Left lung (tissue), 10 donors: ENCODE data around the gene MYRFL. TPM values are rescaled to one million over a fixed set of nuclear protein-coding genes. Genes with fewer than 3 reads are reported as not detected.
"Not testable (repeated sequence)": the region's sequence is repeated elsewhere in the genome, so short reads cannot be mapped to it uniquely, and the experiment has no call there.

Experiments
- ATAC-seq: fragments of 200-7000 bp; cut with Tn5 transposase; one replicate; pipeline ENCODE4 v1.9.1; 2020; ENCODE audit warnings: moderate library complexity
- DNase-seq, 4 donors: peaks; one replicate each; pipeline ENCODE4 v3.0.0-alpha.2; 2013 to 2020
- H3K27ac ChIP-seq, 2 donors: fragments of 200-600 bp; sonication (generic) in 1 of 2; one replicate each; pipeline versions ENCODE4 v1.5.0 to v1.8.0; 2020 to 2021
- H3K27me3 ChIP-seq, 2 donors: fragments of 200-600 bp; sonication (generic) in 1 of 2; one replicate each; pipeline versions ENCODE4 v1.5.0 to v1.8.0; 2020 to 2021
- H3K36me3 ChIP-seq, 2 donors: fragments of 200-600 bp; sonication (generic) in 1 of 2; one replicate each; pipeline versions ENCODE4 v1.5.0 to v1.8.0; 2020 to 2021
- H3K4me1 ChIP-seq, 2 donors: fragments of 200-600 bp; one replicate each; pipeline ENCODE4 v1.8.0; 2021
- H3K4me3 ChIP-seq, 2 donors: fragments of 200-600 bp; sonication (generic) in 1 of 2; one replicate each; pipeline versions ENCODE4 v1.5.0 to v1.8.0; 2020 to 2021; ENCODE audit warnings: mild to moderate bottlenecking in 1 of 2
- H3K9me3 ChIP-seq, 2 donors: fragments of 200-600 bp; sonication (generic) in 1 of 2; one replicate each; pipeline versions ENCODE4 v1.5.0 to v1.8.0; 2020 to 2021
- intact Hi-C, 2 donors: fragments of 100-400 bp; cut with DNase I; formaldehyde crosslinking; loops; one replicate each; pipeline versions ENCODE4 v1.11.2 to v1.14.2; 2022
- polyA plus RNA-seq, 6 donors: library from polyadenylated mRNA; unstranded; fragments of 120-200 nt; gene quantifications; one replicate each; pipeline ENCODE4 v1.2.1, GENCODE V29; 2013; ENCODE audit not compliant: insufficient read length in 6 of 6
- total RNA-seq, 2 donors: library from RNA; stranded (reverse); fragmentation: NEBNext Ultra II Directional; extraction: Animal tissue kit (Norgen Biotek cat#: 25700); gene quantifications; one replicate each; pipeline ENCODE4 v1.2.1, GENCODE V29; 2021
- TF ChIP-seq, protein P1 (sequence below), 2 donors: fragments of 200-600 bp; sonication (generic) in 1 of 2; IDR thresholded peaks; one replicate each; pipeline versions ENCODE4 v1.5.0 to v1.8.0; 2021; ENCODE audit warnings: antibody characterized with exemption in 2 of 2
- donor health status: DM: no; HTN: yes; CAD: no.
- donor health status: DM: no; HTN: no; CAD: no.

MYRFL gene
- total and polyA plus RNA-seq, 8 donors = 0.17 to 2.5 (median 0.77) TPM

- DNase-seq (no peak), ATAC-seq (no peak)
- Histone ChIP-seq H3K36me3 (no peaks in the 10 kb centered on the region), H3K27ac (no peak overlapping the region), H3K27me3 (no peaks in the 10 kb centered on the region), H3K4me1 (no peaks in the 10 kb centered on the region), H3K9me3 (no peaks in the 10 kb centered on the region), H3K4me3 (no peak overlapping the region)
- TF ChIP-seq, protein P1, sequence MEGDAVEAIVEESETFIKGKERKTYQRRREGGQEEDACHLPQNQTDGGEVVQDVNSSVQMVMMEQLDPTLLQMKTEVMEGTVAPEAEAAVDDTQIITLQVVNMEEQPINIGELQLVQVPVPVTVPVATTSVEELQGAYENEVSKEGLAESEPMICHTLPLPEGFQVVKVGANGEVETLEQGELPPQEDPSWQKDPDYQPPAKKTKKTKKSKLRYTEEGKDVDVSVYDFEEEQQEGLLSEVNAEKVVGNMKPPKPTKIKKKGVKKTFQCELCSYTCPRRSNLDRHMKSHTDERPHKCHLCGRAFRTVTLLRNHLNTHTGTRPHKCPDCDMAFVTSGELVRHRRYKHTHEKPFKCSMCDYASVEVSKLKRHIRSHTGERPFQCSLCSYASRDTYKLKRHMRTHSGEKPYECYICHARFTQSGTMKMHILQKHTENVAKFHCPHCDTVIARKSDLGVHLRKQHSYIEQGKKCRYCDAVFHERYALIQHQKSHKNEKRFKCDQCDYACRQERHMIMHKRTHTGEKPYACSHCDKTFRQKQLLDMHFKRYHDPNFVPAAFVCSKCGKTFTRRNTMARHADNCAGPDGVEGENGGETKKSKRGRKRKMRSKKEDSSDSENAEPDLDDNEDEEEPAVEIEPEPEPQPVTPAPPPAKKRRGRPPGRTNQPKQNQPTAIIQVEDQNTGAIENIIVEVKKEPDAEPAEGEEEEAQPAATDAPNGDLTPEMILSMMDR (IDR thresholded peaks at IDR 0.05) = no peak
- intact Hi-C loops = no loop called here
Measured at GRCh38 chr12:69843608-69844007, 18.6 kb downstream of the MYRFL start.

DNA sequence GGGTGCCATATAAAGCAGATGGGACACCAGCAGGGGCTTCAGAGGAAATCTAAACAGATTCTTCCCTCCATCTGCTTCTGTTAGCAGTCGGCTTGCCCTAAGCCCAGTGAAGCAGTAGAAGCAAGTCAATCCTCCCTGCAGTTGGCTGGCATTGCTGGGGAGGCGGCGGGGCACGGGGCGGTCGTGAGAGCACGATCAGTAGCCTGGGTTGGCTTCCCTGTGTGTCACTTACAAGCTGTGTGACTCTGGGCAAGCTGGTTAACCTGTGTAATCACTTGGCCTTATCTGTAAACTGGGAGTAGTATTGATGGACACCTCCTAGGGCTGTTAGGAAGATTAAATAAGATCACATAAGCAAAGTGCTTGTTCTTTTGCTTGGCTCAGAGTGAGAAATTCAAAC, 19.4 kb downstream of the MYRFL start:
- no peak for DNase-seq
- Histone ChIP-seq H3K9me3 (no peaks in the 10 kb centered on the region), H3K4me1 (no peaks in the 10 kb centered on the region), H3K27me3 (no peaks in the 10 kb centered on the region), H3K27ac (no peak overlapping the region), H3K4me3 (no peak overlapping the region), H3K36me3 (no peaks in the 10 kb centered on the region)
- no peak for ATAC-seq
- TF ChIP-seq, protein P1 (IDR thresholded peaks at IDR 0.05) = no peak
- intact Hi-C loops = no loop called here

GRCh38 chr12:69844836-69845235, 19.8 kb downstream of the MYRFL start:
- DNase-seq (no peak), ATAC-seq (no peak)
- no peak overlapping the region for H3K4me3 ChIP-seq
- H3K36me3 ChIP-seq = no peaks in the 10 kb centered on the region
- TF ChIP-seq, protein P1 (IDR thresholded peaks at IDR 0.05) = no peak
- H3K27ac ChIP-seq = no peak overlapping the region
- H3K4me1 ChIP-seq = no peaks in the 10 kb centered on the region
- intact Hi-C loops = no loop called here
- no peaks in the 10 kb centered on the region for H3K9me3 ChIP-seq
- H3K27me3 ChIP-seq = no peaks in the 10 kb centered on the region

GRCh38 chr12:69846976-69847375, 21.9 kb downstream of the MYRFL start:
- Histone ChIP-seq H3K27me3 (no peaks in the 10 kb centered on the region), H3K36me3 (no peaks in the 10 kb centered on the region), H3K4me3 (no peak overlapping the region), H3K9me3 (no peaks in the 10 kb centered on the region), H3K4me1 (no peaks in the 10 kb centered on the region), H3K27ac (no peak overlapping the region)
- no peak for ATAC-seq
- intact Hi-C loops = no loop called here
- no peak for DNase-seq
- TF ChIP-seq, protein P1 (IDR thresholded peaks at IDR 0.05) = no peak

GRCh38 chr12:69851976-69852375, 26.9 kb downstream of the MYRFL start:
- H3K27ac ChIP-seq = no peak overlapping the region
- DNase-seq (no peak), ATAC-seq (no peak)
- no peaks in the 10 kb centered on the region for H3K4me1 ChIP-seq
- H3K27me3 ChIP-seq = no peaks in the 10 kb centered on the region
- H3K9me3 ChIP-seq = peaks cover 0 to 3% of the 10 kb centered on the region in 2 donors
- intact Hi-C loops = no loop called here
- H3K4me3 ChIP-seq = no peak overlapping the region
- H3K36me3 ChIP-seq = no peaks in the 10 kb centered on the region
- TF ChIP-seq, protein P1 (IDR thresholded peaks at IDR 0.05) = no peak

GRCh38 chr12:69853176-69853961, 28.3 kb downstream of the MYRFL start:
- not testable (repeated sequence) for H3K36me3 ChIP-seq, ATAC-seq

More at GRCh38 chr12:69853176-69853961, 28.3 kb downstream of the MYRFL start:
- DNase-seq = peak in 1 of 4 donors; percentile 61
- H3K27me3 ChIP-seq, H3K27ac ChIP-seq, H3K4me1 ChIP-seq, H3K4me3 ChIP-seq, intact Hi-C loops, H3K9me3 ChIP-seq: not testable (repeated sequence)
